Adrenal gland (tissue), 5 donors: ENCODE data around the gene PAGE2.

Source experiments
- POLR2A ChIP-seq, 2 donors: fragments of 450-650 bp; IDR thresholded peaks; one replicate each; pipeline ENCODE4 v1.6.1; 2017; ENCODE audit warnings: antibody characterized with exemption in 2 of 2, mild to moderate bottlenecking in 2 of 2, moderate library complexity in 1 of 2
- TF ChIP-seq, protein P1 (sequence below), 6 experiments: fragments of 450-650 bp in 4 of 6; fragments of 200-600 bp in 2 of 6; sonication (generic) in 1 of 6; IDR thresholded peaks; 1 replicate in 5 of 6; 2 replicates in 1 of 6; pipeline versions ENCODE4 v1.5.1 to v1.8.0; 2016 to 2021; ENCODE audit warnings: antibody characterized with exemption in 6 of 6, mild to moderate bottlenecking in 2 of 6, moderate library complexity in 1 of 6
- donor health status: DM: no; HTN: no; CAD: no.

DNA sequence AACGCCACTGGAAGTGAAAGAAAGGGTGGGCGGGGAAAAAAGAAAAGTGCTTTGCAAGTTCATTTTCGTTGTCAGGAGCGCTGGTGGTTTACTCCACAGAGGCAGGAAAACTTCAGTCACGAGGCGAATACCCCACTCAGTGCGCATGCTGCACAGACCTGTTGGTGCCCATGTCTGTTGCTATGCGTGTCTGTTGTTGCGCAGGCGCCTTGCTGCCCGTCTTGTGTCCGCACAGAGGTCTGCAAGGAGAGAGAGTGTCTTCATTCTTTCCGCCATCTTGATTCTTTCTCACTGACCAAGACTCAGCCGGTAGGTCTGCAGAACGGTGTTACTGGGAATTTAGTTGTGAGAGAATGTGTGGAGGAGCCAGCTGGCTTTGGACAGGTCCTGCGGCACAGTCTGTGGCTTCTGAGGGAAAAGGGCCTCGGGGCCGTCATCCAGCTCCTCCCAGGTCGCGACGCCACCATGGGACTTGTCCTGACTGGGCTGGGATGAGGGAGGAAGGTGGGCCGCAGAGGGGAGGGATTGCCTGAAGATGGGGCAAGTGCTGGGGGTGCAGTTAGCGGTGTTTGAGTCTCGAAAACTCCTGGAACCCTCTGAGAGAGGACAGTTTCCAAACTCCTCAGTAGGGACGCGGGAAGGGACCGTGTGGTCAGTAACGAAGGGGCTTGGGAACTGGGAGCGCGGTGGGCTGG, at the start of gene PAGE2:
- TF ChIP-seq, protein P1, sequence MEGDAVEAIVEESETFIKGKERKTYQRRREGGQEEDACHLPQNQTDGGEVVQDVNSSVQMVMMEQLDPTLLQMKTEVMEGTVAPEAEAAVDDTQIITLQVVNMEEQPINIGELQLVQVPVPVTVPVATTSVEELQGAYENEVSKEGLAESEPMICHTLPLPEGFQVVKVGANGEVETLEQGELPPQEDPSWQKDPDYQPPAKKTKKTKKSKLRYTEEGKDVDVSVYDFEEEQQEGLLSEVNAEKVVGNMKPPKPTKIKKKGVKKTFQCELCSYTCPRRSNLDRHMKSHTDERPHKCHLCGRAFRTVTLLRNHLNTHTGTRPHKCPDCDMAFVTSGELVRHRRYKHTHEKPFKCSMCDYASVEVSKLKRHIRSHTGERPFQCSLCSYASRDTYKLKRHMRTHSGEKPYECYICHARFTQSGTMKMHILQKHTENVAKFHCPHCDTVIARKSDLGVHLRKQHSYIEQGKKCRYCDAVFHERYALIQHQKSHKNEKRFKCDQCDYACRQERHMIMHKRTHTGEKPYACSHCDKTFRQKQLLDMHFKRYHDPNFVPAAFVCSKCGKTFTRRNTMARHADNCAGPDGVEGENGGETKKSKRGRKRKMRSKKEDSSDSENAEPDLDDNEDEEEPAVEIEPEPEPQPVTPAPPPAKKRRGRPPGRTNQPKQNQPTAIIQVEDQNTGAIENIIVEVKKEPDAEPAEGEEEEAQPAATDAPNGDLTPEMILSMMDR (IDR thresholded peaks at IDR 0.05), result no peak
- TF ChIP-seq POLR2A (IDR thresholded peaks at IDR 0.05), result no peak
